Cardiac septum (tissue), 1 donor: Measurements from ENCODE around the gene GNG12. TPM values are rescaled to one million over a fixed set of nuclear protein-coding genes. Genes with fewer than 3 reads are reported as not detected.

Source experiments
- DNase-seq: peaks from one replicate; pipeline ENCODE4 v3.0.0-alpha.2; 2020; ENCODE audit warnings: low spot score
- intact Hi-C: fragments of 100-400 bp; cut with DNase I; formaldehyde crosslinking; loops from one replicate; pipeline ENCODE4 v1.14.0; 2022
- total RNA-seq: library from RNA; stranded (reverse); fragmentation: NEBNext Ultra II Directional; extraction: Animal tissue kit (Norgen Biotek cat#: 25700); gene quantifications from one replicate; pipeline ENCODE4 v1.2.1, GENCODE V29; 2021
- donor health status: DM: no; HTN: no; CAD: no.

Gene GNG12
- total RNA-seq, 1 donor from 2014 or later, result 38.8 TPM

DNA sequence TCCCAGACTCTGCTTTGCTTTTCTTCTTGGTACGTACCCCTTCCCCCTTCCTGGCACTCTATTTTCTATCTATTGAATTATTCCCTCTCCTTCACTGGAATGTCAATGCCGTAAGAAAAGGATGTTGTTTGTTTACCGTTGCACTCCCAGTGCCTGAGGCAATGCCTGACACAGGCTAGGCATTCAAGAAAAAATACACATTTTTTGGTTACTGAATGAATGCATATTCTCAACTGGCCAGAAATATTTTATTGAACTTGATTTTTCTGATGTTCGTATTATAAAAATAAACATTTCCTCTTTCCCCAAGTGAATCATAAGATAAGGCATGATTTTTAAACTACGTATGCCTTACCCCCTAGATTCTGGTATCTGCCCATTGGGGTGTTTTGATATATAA lies 41.2 kb downstream of the GNG12 start:
- intact Hi-C loops, result no loop called here
- no peak for DNase-seq

DNA sequence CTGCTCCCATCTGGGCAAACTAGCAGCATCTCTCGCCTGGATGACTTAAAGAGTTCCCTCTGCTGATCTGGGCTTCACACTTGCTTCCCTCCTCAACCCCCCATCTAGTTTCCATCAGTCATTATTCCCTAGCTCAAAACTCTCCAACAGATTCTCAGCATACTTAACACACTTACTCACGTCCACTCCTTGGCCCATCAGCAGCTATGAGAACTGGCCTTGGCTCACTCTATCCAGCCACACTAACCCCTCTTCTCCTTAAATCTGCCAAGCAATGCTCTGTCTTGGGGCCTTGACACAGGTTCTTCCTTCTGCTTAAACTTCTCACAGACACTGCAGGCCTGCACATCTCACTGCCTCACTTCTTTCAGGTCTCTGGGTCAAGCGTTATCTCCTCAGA lies 41.6 kb downstream of the GNG12 start:
- DNase-seq, result no peak
- intact Hi-C loops, result no loop called here

DNA sequence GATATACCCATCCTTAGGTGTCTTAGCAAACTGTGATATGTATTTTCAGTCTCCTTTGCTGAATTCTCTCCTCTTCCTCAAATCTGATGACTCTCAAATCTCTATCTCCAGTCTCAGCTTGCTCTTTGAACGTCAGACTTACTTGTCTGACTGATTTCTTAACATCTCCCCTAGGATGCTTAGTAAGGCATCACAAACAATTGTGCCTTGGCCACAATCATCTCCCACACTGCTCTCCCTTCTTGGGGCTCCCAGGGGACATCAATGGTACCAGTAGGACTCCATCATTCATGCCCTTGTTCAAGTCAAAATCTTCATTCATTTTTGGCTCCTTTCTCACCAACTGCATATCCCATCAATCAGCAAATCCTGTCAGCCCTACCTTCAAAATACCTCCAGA lies 42.0 kb downstream of the GNG12 start:
- intact Hi-C loops, result no loop called here
- no peak for DNase-seq

DNA sequence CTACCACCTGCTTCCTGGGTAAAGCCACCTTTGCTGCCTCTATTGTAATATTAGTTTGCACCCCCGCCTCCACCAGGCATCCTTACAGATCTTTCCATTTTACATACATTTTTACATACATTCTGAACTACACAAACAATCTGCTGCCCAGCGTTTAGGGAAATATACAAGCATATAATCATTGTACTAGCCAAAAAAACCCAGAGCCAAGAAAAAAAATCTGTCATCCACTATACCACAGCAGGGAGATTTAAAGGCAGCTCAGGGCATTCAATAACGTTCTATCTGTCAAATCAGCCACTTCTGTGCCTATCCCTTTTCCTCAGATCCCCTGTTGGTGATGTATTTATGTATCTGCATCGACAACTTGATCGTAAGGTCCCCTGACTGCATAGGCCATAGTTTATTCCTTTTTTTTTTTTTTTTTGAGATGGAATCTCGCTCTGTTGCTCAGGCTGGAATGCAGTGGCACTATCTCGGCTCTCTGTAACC lies 43.0 kb downstream of the GNG12 start:
- intact Hi-C loops, result no loop called here

DNA sequence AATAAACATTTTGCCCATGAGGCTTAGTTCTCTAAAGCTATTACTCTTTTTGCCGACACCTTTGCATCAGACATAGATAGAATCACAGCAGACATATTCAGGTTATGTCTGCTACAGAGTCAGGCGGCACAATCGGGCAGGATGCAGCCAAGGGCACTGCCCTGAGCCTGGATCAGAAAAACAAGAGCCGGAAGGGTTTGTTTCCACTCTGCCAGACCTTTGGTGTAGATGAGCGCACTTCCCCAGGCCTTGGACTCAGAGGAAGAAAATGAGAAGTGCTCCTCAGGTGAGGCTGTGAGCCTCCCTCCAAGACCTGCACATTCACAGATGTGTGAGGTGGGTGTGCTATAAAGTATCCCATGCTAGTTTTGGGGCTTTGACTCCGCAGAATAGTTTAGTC lies 43.7 kb downstream of the GNG12 start:
- intact Hi-C loops, result no loop called here
- DNase-seq, result no peak

More for the DNA sequence above, 43.0 kb downstream of the GNG12 start:
- no peak for DNase-seq

DNA sequence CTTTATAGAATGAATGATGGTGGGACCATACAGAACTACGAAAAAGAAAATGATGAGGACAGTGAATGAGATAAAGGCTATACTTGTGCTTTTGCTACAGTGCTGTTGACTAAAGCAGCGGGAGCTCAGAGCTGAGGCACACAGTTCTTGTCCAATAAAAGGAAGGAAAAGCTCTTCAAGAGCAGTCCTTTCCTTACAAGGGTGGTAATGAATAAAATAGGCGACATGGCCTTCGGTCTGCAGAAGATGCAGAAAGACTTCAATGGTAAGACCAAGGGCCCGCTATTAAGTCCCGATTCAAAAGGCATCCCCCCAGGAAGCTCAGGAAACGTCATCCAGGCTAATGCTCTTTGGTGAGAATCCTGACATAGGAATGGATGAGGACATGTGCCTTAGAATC lies 44.4 kb downstream of the GNG12 start:
- intact Hi-C loops, result no loop called here
- DNase-seq, result no peak

DNA sequence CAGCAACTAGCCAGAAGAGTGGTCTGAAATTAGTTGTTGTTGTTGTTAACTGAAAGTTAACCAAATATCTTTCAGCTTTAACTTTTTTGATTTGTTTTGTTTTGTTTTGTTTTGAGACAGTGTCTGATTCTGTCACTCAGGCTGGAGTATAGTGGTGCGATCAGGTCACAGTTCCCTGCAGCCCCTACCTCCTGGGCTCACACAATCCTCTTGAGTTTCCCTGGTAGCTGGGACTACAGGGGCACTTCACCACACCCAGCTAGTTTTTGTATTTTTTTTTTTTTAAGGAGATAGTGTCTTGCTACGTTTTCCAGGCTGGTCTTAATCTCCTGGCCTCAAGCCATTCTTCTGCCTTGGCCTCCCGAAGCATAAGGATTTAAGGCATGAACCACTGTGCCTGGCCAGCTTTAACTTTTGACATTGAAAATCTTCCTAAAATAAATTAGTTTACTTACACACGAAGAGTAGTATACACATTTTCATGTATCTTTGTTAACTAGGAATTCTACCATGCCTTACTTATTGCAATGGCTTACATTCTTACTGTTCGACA lies 45.0 kb downstream of the GNG12 start:
- DNase-seq, result no peak
- intact Hi-C loops, result no loop called here

DNA sequence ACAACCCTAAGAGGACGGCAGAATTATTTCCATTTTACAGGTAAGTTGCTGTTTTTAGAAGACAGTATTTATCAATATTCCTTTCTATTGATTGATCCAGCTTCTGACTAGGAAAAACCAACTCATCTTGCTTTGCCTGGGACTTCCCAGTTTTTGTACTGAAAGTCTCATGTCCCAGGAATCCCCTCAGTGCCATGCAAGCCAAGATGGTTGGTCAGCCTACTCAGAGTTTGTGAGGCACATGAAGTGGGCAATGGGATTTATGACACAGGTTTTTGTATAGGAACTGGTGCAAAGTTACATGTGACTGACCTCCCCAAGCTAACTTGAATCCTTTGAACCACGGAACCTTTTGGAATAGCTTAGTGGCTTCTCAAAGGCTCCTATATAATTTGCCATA lies 45.5 kb downstream of the GNG12 start:
- DNase-seq, result no peak
- intact Hi-C loops, result no loop called here

DNA sequence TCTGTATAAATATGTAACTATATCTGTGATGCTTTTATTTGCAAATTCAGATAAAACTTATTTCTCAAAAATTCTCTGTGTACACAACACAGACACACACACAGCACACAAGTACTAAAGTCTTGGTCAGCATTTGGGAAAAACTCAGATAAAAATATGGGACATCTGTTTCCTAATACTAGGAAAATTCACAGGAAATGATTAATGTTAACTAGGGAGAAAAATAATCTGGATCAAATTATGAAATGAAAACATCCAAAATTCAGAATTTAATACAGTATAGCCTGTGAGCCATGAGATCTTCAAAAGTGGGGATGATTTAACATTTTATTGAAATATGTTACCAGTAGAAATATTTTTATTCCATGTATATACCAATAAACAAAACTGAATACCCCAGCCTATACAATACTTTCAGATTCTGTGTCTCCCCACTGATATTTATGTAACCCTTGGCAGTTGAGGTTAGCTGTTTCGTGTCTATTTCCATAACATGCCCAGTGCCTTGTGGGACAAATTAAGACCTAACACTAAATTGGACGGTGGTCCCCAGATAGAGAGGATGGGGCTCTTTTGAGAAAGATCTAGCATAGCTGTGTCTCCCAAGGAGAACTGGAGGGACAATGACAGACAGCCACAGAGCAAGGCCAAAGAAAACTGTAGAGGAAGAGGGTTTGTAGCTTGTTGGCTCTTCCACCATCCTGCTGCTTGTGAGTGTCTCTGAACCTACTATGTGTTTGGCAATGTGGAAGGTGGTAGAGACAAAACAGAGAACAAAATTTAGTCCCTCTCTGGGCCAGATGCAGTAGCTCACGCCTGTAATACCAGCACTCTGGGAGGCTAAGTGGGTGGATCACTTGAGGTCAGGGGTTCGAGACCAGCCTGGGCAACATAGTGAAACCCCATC lies 47.2 kb downstream of the GNG12 start:
- no peak for DNase-seq
- intact Hi-C loops, result no loop called here

DNA sequence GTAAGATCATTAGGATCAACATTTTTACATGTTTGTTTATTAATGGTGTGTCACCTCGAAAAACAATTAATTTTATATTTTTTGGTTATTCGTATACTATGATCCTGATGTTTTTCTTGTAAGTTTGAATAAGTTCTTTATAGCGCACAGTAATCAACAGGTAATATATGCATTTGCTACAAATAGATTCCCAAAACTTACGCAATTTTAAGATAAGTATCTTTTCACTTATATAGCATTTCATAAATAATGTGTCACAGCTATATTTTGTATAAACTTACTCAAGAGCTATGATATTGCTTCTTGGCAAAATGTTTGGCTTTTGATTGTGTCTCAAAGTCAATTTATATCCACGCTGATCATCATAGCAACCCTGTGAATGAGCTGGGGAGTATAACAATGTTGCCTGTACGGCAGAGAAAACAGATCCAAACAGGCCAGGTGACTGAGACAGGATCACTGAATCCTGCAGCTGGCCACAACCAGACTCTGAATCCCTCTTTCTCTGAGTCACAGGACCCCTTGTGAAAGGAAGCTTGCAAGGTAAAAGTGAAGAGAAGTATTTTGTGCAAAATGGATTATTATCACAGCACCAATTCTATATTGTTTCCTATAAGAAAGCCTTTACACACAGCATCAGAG lies 48.6 kb downstream of the GNG12 start:
- intact Hi-C loops, result no loop called here
- no peak for DNase-seq

DNA sequence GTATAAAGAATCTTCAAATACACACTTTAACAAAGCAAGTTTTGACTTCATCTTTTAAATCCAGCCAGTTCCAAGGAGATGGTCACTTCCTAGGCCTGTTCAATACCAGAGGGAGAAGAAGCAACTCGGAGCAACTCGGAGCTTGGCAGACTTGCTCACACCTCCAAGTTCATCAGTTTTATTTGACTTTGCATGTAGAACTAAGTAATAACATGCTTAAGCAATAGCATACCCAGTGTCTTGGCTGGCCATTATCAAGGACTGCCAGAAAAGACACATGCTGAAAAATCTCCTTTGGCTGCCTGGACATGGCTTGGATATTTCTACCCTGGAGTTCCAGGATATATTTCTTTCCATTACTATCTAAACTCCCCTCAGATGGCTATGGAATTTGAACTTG lies 52.6 kb downstream of the GNG12 start:
- intact Hi-C loops, result no loop called here
- DNase-seq, result no peak

DNA sequence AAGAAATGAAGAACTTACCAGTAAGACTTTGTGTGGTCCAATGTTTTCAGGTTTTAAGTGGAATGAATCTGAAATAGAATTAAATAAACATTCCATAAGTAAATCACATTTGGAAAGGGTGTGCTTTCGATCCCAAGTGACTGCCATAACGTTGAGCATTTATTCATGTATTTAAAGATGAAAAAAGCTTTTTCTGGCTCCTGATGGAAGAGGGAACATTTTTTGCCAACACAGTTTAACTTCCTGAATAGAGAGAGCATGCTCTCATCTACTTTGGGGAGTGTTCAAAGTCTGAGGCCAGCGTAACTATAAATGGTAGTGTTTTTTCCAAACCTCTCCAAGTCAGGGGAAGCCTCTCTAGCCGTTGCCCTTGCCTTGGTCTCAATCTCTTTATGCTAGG lies 55.8 kb downstream of the GNG12 start:
- DNase-seq, result no peak
- intact Hi-C loops, result no loop called here

DNA sequence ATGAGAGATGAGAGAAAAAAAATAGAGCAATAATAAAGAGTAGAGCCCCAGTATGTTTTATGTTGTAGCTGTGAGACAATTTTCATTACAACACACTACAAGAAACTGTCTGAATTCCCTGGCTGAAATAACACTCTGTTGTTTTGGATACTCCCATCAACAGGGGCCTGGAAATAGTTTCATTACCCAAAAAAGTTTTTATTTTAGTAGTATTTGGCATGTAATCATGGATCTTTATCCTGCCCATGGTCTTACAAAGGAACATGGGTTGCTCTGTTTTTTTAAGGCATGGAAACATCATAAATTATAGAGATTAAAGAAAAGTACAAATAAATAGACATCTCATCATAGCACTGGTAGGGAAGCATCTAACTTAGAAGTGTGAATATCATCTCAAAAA lies 56.3 kb downstream of the GNG12 start:
- no peak for DNase-seq
- intact Hi-C loops, result no loop called here

DNA sequence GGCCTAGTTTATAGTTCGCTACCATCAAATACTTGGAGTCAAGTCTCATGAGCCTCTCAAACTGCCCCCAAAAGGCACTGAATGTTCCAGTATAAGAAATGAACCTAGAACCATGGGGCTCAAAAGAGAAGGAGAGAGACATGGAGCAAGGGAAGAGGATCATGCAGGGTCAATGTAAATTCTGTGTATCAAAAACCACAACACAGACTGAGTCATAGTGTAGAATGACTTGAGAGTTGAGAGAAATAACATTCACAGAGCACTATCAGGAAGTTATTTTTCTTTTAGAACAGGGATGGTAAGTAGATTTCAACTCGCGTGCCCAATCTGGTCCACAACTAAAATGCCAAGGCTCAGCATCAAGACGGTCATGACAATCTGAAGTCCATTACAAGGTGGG lies 59.8 kb downstream of the GNG12 start:
- no peak for DNase-seq
- intact Hi-C loops, result no loop called here

DNA sequence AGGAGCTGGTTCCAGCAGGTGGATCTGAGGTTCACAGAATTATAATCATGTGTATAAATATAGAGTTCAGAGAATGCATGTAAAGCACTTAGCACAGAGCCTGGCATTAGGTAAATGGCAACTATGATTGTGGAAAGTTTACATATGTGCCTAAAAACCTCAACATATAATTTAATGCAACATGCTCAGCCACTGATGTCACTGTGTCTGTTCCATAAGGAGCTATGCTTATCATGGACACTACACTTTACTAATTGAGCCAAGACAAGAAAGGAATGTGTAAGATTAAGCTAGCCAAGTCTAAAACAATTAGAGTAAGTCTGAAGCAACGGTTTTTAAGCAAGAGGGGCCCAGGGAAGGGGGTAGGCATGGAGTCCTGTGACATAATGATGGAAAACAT lies 61.5 kb downstream of the GNG12 start:
- intact Hi-C loops, result no loop called here
- DNase-seq, result no peak

DNA sequence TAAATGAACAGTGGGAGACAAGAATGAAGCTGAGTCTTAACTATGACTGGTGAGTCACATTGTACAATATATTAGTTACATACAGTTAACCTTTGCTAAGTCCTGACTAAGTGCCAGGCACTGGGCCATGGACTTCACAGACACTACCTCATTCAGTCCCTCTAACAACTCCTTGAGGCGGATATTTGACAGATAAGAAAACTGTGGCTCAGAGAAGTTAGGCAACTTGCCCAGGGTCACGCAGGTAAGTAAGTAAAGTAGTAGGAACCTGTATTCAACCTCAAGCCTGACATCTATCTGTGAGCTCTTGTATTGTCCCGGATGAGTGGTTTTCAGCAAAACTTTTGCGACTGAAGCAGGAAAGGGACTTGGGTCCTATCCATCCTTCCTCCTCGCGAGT lies 62.1 kb downstream of the GNG12 start:
- intact Hi-C loops, result no loop called here

DNA sequence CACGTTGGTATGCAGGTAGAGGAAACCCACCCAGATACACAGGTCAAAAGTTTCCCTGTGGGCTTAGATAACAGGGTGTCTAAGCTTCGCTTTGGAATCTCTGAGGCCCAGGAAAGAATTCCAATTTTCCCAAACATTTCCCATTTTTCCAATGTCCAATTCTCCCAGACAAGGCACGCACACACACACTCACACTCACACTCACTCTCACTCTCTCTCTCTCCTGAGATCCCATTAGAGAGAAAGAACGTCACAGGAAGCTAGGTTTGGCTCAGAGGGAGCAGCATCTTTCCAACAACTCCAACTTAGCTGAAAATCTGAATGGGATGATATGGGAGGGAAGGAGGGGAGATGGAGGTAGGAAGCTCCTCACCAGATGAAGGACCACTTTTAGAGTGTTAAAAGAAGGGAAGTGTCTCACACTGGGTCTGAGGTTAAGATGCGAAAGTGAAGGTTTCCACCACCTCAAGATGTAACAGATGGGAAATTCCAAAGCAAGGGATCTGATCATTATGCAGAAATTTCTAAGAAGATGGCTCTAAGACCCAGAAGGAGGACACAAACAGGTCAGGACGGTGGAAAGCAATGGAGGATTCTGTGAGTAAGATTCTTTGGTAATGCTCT lies 63.5 kb downstream of the GNG12 start:
- DNase-seq, result no peak
- intact Hi-C loops, result loop anchor here (5.0 to 10.0 kb wide), 4 partner anchors 83 to 1148 kb away; no protein-coding TSS in a partner anchor

More for the DNA sequence above, 62.1 kb downstream of the GNG12 start:
- no peak for DNase-seq

DNA sequence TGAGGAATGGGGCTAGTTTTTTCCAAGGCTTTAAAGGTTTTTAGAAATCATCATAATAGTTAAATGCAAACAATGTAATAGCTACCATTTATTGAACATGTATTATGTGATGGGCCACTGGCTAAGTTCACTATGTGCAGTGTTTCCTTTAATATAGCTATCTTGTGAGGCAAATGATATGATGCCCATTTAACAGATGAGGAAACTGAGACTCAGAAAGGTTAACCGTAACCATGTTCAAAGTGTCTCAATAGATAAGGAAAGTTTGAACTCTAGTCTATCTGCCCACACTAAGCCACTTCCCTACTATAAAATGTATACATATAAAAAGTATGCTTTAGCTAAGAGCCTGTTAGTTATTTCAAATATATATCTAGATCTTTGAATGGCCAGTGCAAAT lies 64.8 kb downstream of the GNG12 start:
- DNase-seq, result no peak
- intact Hi-C loops, result loop anchor here (5.0 to 10.0 kb wide), 4 partner anchors 84 to 1149 kb away; no protein-coding TSS in a partner anchor

DNA sequence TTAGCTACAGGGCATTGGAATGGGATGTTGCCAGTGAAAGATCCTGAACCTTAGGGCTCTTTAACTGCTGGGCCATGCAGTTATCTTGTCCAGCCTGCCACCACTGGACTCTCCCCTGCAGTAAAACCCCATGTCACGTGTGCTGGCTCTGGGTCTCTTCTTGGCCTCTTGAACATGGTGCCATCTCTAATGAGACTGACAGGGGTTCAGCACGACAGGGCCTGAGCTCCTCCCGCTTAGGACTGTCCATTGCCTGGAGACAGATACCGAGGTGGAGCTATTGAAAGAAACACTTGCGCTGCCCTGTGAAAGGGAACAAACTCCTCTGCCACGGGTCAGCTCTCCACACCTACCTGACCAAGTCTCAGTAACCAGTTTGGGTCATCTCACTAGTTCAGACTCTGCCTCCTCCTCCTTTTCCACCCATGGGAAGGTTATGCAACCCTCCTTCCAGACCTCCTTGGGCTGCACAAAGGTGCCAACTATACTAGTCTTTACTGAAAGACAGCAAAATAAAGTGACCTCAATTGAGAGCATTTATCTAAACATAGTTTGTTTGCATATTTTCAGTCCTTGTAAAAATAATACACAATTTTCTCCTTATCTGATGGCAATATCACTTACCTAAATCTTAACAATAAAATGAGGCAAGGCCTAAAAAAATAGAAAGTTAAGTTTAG lies 66.0 kb downstream of the GNG12 start:
- no peak for DNase-seq
- intact Hi-C loops, result loop anchor here (2.0 to 10.0 kb wide), 5 partner anchors 70 to 1150 kb away; no protein-coding TSS in a partner anchor
